NCI-H128 (cell line): ENCODE measurements around the gene CAPS.

Experiments used
- DNase-seq: peaks from one replicate; lab custom pipeline; 2025; ENCODE audit not compliant: unreplicated experiment; lab: John Stamatoyannopoulos, UW

The CAPS gene

DNA sequence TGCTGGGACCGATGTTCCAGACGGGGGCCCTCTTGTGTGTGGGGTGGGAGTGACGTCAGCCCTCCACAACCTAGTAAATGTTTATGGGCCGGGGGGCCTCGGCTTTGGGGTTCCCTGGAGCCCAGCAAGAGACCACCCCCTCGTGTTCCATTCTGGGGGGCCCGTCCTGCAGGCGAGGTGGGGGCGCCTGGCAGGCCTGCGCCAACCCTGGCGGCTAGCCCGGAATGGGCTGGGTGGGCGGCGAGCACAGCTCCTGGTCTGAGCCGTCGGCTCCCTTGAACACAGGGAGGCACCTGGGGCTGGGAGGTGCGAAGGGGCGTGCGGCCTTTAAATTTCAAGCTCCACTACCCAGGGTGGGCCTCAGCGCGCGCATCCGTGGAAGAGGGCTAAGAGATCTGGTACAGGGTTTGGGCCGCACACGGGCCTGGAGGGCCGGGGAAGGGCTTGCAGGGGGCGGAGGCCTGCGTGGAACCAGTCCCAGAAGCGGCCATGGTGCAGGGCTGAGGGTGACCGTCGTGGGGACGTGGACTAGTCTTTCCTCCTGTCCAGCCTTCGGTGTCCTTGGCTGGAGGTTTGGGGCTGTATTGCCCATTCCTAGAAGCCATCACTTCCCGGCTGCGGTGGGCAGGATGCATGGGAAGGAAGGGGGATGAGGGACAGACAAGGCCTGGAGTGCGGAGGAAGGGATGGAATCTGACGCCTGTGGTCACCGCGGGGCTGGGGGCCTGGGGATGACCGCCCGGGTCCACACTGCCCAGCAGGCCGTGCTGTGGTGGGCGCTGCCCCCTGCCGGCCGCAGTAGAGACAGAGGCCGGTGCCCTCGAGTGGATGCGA, 21.9 kb upstream of the CAPS start:
- DNase-seq: no peak

DNA sequence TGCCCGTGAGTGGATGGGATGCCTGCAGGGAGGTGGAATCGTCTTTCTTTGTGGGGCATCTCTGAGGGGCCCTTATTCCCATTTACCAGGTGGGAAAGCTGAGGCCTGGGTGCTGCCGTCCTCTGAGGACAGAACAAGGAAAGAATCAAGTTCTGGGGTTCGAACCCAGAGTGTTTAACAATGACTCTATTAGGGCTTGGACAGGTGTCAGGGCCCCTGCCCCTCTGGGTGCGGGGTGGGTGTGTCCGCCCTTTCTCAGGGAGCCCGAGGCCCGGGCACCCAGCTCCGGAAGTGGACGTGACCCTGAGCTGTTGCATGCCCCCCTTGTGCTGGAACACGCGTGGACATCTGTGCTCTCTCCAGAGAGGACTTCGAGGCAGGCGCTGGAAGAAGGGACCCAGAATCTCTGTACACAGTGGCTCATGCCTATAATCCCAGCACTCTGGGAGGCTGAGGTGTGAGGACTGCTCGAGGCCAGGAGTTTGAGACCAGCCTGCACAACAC, 21.2 kb upstream of the CAPS start:
- no peak for DNase-seq

DNA sequence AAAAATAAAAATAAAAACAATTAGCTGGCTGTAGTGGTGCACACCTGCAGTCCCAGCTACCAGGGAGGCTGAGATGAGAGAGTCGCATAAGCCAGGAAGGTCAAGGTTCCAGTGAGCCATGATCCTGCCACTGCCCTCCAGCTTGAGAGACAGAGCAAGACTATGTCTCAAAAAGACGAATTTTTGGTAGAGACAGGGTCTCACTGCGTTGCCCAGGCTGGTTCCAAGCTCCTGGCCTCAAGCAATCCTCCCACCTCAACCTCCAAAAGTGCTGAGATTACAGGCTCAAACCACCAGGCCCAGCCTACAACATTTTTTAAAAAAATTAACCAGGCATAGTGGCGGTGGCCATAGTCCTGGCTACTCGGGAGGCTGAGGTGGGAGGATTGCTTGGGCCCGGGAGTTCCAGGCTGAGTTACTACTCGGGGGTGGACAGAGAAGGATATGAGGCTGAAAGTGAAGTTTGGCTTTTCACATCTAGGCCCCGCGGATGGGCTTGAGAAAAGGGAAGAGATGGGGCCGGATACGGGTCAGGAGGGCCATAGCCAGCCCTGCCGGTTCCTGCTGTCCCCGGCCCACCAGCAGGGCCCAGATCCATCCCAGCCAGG, 20.7 kb upstream of the CAPS start:
- no peak for DNase-seq

DNA sequence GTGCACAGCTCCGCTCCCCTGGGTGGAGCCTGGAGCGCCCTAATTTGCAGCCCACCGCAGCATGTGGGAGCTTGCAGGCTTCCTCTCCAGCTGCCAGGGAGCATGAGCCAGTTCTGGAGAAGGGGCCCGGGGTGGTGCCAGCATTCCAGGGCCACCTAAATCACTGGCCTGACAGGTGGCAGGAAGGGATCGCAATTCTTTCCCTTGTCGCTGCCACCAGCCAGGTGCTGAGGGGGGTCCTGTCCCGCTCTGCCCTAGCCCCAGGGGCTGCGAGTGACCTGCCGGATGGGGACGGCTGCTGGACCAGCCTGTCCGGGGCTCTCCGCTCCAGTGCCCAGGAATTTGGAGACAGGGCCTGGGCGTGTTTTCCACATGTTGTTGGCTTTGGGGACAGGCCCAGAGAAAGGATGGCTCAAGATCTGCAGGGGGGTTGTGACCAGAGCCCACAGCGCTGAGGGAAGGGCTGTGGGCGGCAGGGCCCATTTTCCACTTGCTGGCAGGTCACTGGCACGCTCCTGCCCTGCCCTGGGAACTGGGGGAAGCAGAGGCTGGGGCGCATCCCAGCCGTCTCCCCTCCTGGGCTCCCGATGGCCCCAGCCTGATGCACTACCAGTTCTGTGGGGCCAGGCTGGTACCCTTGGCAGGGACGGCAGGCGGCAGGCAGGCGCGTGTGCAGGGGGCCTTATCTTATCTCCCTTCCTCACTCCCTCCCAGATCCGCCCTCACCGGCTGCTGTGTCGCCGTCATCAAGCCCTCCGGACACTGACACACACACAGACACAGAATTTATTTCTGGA, 19.9 kb upstream of the CAPS start:
- no peak for DNase-seq

DNA sequence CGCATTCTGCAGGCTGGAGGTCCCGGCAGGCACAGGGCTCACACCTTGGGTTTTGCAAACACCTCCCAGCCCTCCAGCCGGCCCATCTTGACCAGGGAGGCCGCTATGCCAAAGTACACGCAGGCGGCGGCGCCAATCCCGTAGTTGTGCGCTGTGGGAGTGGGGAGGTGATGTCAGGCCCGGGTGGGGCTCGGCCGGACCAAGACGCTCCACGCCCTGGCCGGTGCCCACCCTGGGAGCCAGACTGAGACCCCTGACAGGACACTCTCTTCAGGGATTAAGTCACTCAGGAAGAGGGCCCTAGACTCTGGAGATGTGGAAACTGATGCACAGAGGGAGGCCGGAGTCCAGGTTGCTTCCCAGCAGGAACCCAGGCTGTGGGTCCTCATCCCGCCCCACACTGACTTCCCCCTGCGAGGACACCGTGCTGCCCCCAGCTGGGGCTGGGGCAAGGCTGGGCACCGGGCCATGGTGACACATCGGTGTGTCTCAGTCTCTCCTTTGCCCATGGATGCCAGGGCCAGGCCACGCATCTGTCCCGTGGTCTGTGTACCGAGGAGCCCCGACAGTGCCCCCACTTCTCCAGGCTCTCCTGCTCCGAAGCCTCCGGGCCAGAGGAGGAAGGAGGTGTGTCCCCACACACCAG, 19.2 kb upstream of the CAPS start:
- no peak for DNase-seq

DNA sequence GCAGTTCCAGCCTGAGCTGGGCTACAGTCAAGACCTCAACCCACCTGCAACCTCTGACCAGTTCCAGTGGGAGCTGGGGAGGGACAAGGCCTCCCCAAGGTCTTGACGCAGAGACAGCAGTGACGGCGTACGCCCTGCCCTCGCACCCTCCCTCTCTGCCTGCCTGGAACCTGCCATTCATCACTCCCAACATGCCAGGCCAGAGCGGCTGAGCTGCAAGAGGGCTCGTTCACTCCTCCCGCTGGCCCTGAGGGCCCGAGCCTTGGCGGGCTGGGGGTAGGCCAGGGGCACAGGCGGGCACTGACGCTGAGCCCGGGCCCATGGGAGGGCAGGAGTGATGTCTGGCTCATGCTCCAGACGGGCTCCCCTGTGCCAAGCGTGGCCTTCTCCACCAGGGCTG, 18.6 kb upstream of the CAPS start:
- no peak for DNase-seq

DNA sequence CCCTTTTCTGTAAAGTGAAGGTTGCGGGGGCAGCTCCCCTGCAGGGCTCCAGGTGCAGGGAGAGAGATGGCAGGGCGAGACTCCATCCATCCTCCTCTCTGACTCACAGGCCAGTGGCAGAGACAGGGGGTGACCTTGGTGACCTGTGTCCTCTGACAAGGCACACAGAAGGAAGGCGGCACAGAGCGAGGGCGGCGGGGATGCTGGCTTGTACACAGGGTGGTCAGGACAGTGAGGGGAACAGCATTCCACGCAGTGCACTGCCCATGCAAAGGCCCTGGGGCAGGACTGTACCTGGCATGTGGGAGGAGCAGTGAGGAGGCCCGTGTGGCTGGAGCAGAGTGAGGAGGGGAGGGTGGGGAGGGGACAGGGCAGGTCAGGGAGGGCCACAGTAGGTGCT, 18.2 kb upstream of the CAPS start:
- DNase-seq: no peak

DNA sequence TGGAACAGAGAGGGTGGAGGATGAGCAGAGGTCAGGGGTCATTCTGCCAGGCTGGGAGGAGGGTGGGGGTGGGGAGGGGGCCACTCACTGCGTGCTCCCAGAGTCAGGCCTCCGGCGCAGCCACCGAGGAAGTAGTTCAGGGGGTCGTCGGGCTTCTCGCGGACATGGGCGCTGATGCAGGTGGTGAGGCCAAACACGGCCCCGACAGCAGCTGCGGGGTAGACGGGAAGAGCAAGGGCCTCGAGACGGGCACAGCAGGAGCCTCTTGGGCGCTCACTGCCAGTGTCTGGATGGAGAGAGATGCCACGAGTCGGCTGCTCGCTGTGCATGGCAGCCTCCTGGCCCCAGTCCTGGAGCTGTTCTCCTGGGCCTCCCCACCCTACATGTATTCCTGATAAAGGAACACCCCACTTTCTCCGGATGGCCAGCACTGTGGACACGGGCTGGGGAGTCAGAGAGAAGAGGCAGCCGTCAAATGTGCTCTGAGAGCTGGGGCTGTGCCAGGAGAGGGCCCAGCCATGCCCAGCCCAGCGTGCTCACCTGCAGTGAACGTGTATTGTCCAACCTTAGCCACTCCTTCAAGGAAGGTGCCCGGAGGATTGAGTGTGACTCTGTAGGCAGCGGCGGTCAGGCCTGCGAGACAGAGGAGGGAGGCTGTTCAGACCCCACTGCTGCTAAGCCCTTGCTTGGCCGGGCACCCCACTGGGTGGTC, 17.5 kb upstream of the CAPS start:
- no peak for DNase-seq

DNA sequence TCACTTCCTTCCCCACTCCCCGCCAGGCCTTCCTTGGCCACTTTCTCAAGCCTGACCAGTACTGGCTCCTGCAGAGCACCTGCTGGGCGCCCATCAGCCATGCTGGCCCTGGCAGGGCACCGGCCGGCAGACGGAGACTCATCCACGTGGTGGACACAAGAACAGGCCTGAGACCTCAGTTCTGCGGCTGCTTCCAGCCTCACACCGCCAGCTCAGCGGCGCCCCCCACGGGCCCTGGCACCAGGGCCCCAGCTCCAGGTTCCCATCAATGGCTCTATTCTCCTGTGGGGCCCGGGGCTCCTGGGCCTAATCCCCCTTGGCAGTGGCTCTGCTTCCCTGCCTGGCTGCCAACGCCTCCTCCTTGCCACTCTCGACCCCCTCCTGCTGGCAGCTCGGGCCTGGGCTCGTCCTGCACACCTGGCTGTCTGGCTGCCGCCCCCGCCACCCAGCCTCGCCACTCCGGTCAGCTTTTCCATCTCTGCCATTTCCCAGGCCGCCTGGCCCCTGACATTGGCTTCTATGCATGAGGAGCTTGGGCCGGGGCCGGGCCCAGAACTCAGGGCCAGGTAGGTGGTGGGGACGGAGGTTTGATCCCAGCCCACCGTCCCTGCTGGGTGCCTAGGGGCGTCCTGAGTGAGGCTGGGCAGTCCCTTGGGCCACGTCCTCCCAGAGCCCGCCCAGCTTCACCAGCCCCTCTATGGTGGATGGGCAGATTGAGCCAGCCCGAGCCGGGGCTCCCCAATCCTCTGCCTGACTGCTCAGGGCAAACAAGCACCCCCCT, 16.7 kb upstream of the CAPS start:
- DNase-seq: no peak

DNA sequence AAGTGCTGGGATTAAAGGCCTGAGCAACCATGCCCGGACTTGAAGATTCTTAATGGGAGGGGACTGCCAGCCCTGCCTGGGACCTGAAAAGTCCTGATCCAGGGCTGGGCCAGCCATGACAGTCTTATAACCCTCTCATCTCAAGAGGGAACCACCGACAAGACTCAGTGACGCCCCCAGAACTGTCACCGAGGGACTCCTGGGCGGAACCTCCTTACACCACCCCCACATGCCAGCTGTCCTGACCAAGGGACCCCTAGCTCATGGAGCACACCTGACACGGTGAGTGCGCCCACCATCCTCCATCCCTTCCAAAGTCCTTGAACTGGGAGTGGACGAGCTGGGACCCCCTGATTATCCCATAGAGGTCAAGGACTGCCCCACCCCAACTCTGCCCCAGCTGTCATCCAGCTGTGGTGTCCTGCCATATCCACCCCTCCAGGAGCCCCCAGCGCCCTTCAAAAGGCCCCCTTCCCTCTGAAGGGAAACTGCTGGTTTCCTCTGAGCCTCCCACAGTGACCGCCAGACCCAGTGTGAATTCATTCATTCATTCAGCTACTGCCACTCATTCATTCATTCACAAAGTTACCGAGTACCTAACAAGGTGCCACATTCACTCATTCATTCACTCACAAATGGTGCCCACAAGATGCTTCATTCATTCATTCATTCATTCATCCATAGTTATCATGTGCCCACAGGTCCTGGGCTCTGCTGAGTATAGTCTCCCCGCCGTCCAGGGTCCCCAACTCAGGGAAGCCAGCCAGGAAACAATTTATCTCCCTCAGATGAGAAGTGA, 14.1 kb upstream of the CAPS start:
- DNase-seq: no peak

DNA sequence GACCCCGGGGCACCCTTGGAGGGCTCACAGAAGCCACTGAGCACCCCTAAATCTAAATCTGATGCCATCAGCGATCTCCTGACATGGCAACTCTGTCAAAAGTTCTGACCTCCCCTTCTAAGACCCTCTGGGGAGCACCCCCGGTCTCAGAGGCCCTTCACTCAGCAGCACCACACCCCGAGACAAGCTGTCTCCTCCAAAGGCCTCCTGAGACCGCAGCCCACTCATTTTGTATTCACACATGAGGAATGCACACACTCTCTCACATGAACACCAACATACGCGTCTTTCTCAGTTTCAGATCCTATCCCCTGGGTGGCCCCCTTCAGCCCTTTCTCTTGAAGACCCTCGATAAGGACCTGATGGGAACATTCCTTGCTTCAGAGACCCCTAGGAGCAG, 13.1 kb upstream of the CAPS start:
- DNase-seq: no peak

DNA sequence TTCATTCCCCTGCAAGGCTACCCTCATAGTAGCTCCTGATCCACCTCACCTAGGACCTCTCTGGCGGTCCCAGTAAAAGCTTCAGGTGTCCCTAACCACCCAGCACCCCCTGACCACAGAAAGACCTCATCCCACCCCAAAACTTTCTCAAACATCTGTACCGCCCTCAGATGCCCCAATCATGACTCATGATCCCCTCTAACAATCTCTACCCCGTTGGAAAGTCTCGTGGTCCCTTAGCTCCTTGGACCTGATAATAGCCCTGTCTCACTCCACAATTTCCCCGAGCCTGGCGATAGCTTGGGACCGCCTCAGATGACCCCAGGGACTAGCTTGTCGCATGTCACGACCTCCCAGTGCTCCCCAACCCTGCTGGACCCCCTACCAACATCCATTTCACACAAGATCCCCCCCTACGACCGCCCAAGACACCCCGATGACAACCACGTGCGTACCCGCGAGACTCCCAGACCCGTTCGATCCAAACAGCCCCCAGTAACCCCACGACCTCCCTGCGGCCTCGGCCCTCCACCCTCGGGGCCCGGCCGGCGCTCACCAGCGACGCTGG, 10.9 kb upstream of the CAPS start:
- no peak for DNase-seq

DNA sequence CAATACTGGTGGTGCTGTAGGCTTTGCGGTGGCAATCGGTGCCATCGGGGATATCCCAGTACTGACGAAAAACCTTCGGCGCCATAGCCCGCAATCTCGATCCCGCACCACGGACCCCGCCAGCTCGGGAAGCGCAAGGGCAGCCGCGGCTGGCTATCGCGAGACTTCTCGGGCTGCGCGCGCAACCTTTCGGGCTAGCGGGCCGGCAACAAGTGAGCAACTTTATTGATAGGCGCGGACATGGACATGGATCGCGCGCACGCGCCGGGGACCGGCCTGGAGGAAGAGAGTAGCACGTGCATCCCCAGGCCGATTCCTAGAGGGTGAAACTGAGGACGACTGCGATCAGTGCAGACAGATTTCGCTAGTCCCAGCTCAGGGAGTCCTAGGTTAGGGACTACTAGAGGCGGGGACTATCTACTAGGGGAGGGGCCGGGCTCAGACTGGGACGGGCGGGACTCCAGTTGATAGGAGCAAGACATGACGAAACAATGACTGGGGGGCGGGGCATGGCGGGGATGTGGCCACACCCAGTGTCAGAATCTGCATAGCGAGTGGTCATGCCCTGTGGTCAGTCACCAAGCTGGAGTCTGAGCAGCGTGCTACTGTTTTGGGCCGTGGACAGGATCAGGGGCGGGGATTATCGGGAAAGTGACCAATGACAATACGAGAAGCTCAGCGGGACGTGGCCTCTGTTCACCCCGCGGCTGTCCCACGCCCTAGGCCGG, 10.3 kb upstream of the CAPS start, which contains the start of gene NDUFA11:
Gene NDUFA11 (minus strand): TSS at position 167 of the 728 bp plus-strand sequence. CDS start 82 bp downstream, at position 85.
- DNase-seq: peak; percentile 88

DNA sequence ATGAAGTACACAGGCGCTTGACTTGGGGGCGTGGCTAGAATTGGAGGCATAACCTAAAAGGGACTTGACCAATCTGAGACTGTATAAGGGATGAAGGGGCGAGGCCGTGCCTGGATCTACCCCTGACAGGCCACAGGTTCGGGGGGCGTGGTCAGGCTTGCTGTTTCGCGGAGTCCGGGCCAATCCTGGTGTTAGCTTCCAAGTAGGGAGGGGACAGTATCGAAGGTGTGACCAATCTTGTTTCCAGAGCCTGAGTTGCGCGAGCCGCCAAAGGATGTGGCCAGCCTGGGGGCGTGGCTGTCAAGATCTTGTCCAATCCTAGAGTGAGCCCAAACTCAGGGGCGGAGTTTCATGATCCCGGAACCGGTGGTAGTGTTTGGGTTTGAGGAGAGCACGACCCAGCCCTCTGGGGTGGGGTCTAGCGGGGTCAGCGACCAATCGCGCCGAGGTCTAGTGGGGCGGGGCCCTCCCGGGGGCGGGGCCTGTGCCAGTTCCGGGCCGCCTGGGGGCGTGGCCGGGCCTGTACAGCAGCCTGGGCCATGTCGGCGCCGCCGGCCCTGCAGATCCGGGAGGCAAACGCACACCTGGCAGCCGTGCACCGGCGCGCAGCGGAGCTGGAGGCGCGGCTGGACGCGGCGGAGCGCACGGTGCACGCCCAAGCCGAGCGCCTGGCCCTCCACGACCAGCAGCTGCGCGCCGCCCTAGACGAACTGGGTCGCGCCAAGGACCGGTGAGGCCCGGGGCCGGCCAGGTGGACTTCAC, 9.5 kb upstream of the CAPS start, which contains the start of gene VMAC:
Gene VMAC (plus strand): TSS at position 521 of the 762 bp plus-strand sequence. CDS start 19 bp downstream, at position 540.
- peak; percentile 100 for DNase-seq

DNA sequence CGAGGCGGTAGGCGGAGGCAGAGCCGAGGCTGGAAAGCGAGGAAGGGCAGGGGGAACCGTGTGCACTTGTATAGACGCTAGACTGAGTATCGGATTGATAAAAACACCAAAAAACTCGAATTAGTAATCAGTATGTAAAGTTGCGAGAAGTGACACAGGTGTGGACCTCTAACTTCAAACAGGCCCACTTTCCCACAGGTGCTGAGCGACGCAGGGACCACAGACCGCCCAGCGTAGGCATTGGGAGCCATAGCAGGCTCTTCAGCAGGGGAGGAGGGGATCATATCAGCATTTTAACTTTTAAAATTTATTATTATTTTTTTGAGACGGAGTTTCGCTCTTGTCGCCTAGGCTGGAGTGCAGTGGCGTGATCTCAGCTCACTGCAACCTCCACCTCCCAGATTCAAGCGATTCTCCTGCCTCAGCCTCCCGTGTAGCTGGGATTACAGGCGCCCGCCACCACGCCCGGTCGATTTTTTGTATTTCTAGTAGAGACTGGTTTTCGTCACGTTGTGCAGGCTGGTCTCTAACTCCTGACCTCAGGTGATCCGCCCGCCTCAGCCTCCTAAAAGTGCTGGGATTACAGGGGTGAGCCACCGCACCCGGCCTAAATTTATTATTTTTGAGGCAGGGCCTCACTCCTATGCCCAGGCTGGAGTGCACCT, 8.8 kb upstream of the CAPS start:
- no peak for DNase-seq

DNA sequence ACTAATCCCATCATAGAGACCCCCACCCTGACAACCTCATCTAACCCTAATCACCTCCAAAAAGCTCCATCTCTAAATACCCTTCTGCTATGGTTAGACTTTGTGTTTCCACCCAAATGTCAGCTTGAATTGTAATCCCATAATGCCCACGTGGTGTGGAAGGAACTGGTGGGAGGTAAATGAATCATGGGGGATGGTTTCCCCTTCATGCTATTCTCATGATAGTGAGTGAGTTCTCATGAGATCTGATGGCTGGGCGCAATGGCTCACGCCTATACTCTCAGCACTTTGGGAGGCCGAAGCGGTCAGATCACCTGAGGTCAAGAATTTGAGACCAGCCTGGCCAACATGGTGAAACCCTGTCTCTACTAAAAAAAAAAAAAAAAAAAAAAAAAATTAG, 6.8 kb upstream of the CAPS start:
- no peak for DNase-seq
